Neural cell (in vitro differentiated cells): Measurements from ENCODE around the gene SEC31A.

Source experiments
- CTCF ChIP-seq: fragments of 450-650 bp; IDR thresholded peaks from 2 replicates; pipeline ENCODE4 v1.5.1; 2014; ENCODE audit warnings: antibody characterized with exemption, mild to moderate bottlenecking, moderate library complexity; ENCODE audit not compliant: poor library complexity, severe bottlenecking
- EP300 ChIP-seq: fragments of 450-650 bp; conservative IDR thresholded peaks from 2 replicates; pipeline ENCODE4 v1.6.1; 2014; ENCODE audit warnings: antibody characterized with exemption, mild to moderate bottlenecking, moderate library complexity; ENCODE audit not compliant: poor library complexity, severe bottlenecking
- POLR2AphosphoS5 ChIP-seq: IDR thresholded peaks from 2 replicates; pipeline ENCODE4 v1.6.1; 2012
- RAD21 ChIP-seq: fragments of 450-650 bp; conservative IDR thresholded peaks from 2 replicates; pipeline ENCODE4 v1.6.1; 2014; ENCODE audit warnings: antibody characterized with exemption, mild to moderate bottlenecking, moderate library complexity
- TAF1 ChIP-seq: IDR thresholded peaks from 2 replicates; pipeline ENCODE4 v1.6.1; 2012; ENCODE audit warnings: low read depth
- TF ChIP-seq, protein P1 (sequence below): IDR thresholded peaks from 2 replicates; pipeline ENCODE4 v1.6.1; 2012; ENCODE audit warnings: borderline replicate concordance

- TF ChIP-seq EP300 = no peak
- no peak for TF ChIP-seq CTCF
- TF ChIP-seq TAF1 = no peak
- no peak for TF ChIP-seq RAD21
- no peak for TF ChIP-seq POLR2AphosphoS5
- TF ChIP-seq, protein P1, sequence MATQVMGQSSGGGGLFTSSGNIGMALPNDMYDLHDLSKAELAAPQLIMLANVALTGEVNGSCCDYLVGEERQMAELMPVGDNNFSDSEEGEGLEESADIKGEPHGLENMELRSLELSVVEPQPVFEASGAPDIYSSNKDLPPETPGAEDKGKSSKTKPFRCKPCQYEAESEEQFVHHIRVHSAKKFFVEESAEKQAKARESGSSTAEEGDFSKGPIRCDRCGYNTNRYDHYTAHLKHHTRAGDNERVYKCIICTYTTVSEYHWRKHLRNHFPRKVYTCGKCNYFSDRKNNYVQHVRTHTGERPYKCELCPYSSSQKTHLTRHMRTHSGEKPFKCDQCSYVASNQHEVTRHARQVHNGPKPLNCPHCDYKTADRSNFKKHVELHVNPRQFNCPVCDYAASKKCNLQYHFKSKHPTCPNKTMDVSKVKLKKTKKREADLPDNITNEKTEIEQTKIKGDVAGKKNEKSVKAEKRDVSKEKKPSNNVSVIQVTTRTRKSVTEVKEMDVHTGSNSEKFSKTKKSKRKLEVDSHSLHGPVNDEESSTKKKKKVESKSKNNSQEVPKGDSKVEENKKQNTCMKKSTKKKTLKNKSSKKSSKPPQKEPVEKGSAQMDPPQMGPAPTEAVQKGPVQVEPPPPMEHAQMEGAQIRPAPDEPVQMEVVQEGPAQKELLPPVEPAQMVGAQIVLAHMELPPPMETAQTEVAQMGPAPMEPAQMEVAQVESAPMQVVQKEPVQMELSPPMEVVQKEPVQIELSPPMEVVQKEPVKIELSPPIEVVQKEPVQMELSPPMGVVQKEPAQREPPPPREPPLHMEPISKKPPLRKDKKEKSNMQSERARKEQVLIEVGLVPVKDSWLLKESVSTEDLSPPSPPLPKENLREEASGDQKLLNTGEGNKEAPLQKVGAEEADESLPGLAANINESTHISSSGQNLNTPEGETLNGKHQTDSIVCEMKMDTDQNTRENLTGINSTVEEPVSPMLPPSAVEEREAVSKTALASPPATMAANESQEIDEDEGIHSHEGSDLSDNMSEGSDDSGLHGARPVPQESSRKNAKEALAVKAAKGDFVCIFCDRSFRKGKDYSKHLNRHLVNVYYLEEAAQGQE = no peak
These were observed 105.1 kb downstream of the SEC31A start for GRCh38 chr4:82785611-82786400.
